ENCODE measurements around the gene MLXIP.
"Not testable (repeated sequence)": the region's sequence is repeated elsewhere in the genome, so short reads cannot be mapped to it uniquely, and the experiment has no call there.

Gene MLXIP

GRCh38 chr12:122150127-122150681 is 71.6 kb downstream of the MLXIP start:
- DNase-seq (ENCODE audit: low spot score), result no peak

GRCh38 chr12:122152754-122153153 is 74.2 kb downstream of the MLXIP start:
- DNase-seq (ENCODE audit: low spot score), result no peak

GRCh38 chr12:122155705-122156104 is 77.1 kb downstream of the MLXIP start:
- no peak for DNase-seq (ENCODE audit: low spot score)

GRCh38 chr12:122158700-122159285 is 80.2 kb downstream of the MLXIP start:
- DNase-seq (ENCODE audit: low spot score), result no peak

GRCh38 chr12:122159882-122160281 is 81.3 kb downstream of the MLXIP start:
- no peak for DNase-seq (ENCODE audit: low spot score)

- no peak for DNase-seq (ENCODE audit: low spot score)
These were observed 82.2 kb downstream of the MLXIP start for GRCh38 chr12:122160761-122161160.

GRCh38 chr12:122161682-122162081 is 83.1 kb downstream of the MLXIP start:
- no peak for DNase-seq (ENCODE audit: low spot score)

GRCh38 chr12:122162976-122163375 is 84.4 kb downstream of the MLXIP start:
- no peak for DNase-seq (ENCODE audit: low spot score)

GRCh38 chr12:122166422-122167349 is 88.1 kb downstream of the MLXIP start:
- no peak for DNase-seq (ENCODE audit: low spot score)

GRCh38 chr12:122167356-122167925 is 88.9 kb downstream of the MLXIP start:
- no peak for DNase-seq (ENCODE audit: low spot score)

GRCh38 chr12:122168492-122168891 is 89.9 kb downstream of the MLXIP start:
- DNase-seq (ENCODE audit: low spot score), result no peak

GRCh38 chr12:122171399-122171798 is 92.8 kb downstream of the MLXIP start:
- DNase-seq (ENCODE audit: low spot score), result no peak

GRCh38 chr12:122172262-122172939 is 93.8 kb downstream of the MLXIP start:
- DNase-seq (ENCODE audit: low spot score), result no peak

- DNase-seq (ENCODE audit: low spot score), result no peak
These were observed 95.7 kb downstream of the MLXIP start, which contains the start of gene IL31 for GRCh38 chr12:122174155-122174845. TSS of gene IL31 (minus strand) at chr12:122174221. CDS start at chr12:122174172, 49 bp downstream.

GRCh38 chr12:122176473-122176872 is 97.9 kb downstream of the MLXIP start:
- not testable (repeated sequence) for DNase-seq (ENCODE audit: low spot score)

- no peak for DNase-seq (ENCODE audit: low spot score)
These were observed 104.5 kb downstream of the MLXIP start, which contains the start of gene LRRC43 for GRCh38 chr12:122182887-122183587. TSS of gene LRRC43 (plus strand) at chr12:122183123. CDS start at chr12:122183145, 22 bp downstream.

- DNase-seq (ENCODE audit: low spot score), result no peak
These were observed 105.0 kb downstream of the MLXIP start for GRCh38 chr12:122183588-122183940.

- DNase-seq (ENCODE audit: low spot score), result no peak
These were observed 106.0 kb downstream of the MLXIP start for GRCh38 chr12:122184517-122184916.

GRCh38 chr12:122185079-122185478 is 106.5 kb downstream of the MLXIP start:
- no peak for DNase-seq (ENCODE audit: low spot score)

GRCh38 chr12:122185494-122186082 is 107.0 kb downstream of the MLXIP start:
- DNase-seq (ENCODE audit: low spot score), result no peak

All from RKO (cell line).